CD4-positive, alpha-beta T cell treated with Interleukin-12 subunit alpha and Interleukin-12 subunit beta, for 1 hour (primary cell): Measurements from ENCODE around the gene GRHPR.
"Not testable (repeated sequence)": the region's sequence is repeated elsewhere in the genome, so short reads cannot be mapped to it uniquely, and the experiment has no call there.

Experiments
- DNase-seq: peaks from one replicate; pipeline ENCODE4 v3.0.0-alpha.2; 2020

The GRHPR gene

GRCh38 chr9:37422289-37423104, at the start of gene GRHPR:
TSS of gene GRHPR (plus strand) at chr9:37422696. CDS start at chr9:37422751, 55 bp downstream.
- DNase-seq: peak; percentile 88

- DNase-seq: no peak
These were observed 49.7 kb upstream of the GRHPR start for GRCh38 chr9:37372839-37373238.

- no peak for DNase-seq
These were observed 48.9 kb upstream of the GRHPR start for GRCh38 chr9:37373621-37374020.

- no peak for DNase-seq
These were observed 47.6 kb upstream of the GRHPR start for GRCh38 chr9:37374892-37375291.

GRCh38 chr9:37377688-37378612, 44.5 kb upstream of the GRHPR start:
- no peak for DNase-seq

GRCh38 chr9:37378613-37379004, 43.9 kb upstream of the GRHPR start:
- no peak for DNase-seq

- DNase-seq: no peak
These were observed 42.7 kb upstream of the GRHPR start for GRCh38 chr9:37379835-37380234.

GRCh38 chr9:37380570-37380969, 41.9 kb upstream of the GRHPR start:
- DNase-seq: no peak

- no peak for DNase-seq
These were observed 41.3 kb upstream of the GRHPR start for GRCh38 chr9:37381094-37381741.

- DNase-seq: no peak
These were observed 40.1 kb upstream of the GRHPR start for GRCh38 chr9:37382161-37382981.

- DNase-seq: no peak
These were observed 39.5 kb upstream of the GRHPR start for GRCh38 chr9:37382982-37383357.

- no peak for DNase-seq
These were observed 39.1 kb upstream of the GRHPR start for GRCh38 chr9:37383393-37383792.

- DNase-seq: no peak
These were observed 38.4 kb upstream of the GRHPR start for GRCh38 chr9:37383876-37384746.

GRCh38 chr9:37385286-37385685, 37.2 kb upstream of the GRHPR start:
- no peak for DNase-seq

- DNase-seq: no peak
These were observed 35.5 kb upstream of the GRHPR start for GRCh38 chr9:37386988-37387387.

GRCh38 chr9:37390759-37391158, 31.7 kb upstream of the GRHPR start:
- DNase-seq: peak; percentile 31

- no peak for DNase-seq
These were observed 30.2 kb upstream of the GRHPR start for GRCh38 chr9:37392272-37392671.

GRCh38 chr9:37395229-37395628, 27.3 kb upstream of the GRHPR start:
- DNase-seq: no peak

- no peak for DNase-seq
These were observed 26.8 kb upstream of the GRHPR start for GRCh38 chr9:37395663-37396062.

GRCh38 chr9:37397948-37398347, 24.5 kb upstream of the GRHPR start:
- not testable (repeated sequence) for DNase-seq

GRCh38 chr9:37398464-37399025, 24.0 kb upstream of the GRHPR start:
- no peak for DNase-seq
